Epithelial cell of prostate (primary cell): ENCODE measurements around the gene HSF4.

Experiments used
- DNase-seq: peaks from one replicate; pipeline ENCODE4 v3.0.0-alpha.2; 2011; ENCODE audit warnings: low read depth, low spot score
- H3K27ac ChIP-seq: fragments of 450-650 bp; 2 replicates; pipeline ENCODE4 v1.5.1; 2017; ENCODE audit warnings: mild to moderate bottlenecking

Gene HSF4

DNA sequence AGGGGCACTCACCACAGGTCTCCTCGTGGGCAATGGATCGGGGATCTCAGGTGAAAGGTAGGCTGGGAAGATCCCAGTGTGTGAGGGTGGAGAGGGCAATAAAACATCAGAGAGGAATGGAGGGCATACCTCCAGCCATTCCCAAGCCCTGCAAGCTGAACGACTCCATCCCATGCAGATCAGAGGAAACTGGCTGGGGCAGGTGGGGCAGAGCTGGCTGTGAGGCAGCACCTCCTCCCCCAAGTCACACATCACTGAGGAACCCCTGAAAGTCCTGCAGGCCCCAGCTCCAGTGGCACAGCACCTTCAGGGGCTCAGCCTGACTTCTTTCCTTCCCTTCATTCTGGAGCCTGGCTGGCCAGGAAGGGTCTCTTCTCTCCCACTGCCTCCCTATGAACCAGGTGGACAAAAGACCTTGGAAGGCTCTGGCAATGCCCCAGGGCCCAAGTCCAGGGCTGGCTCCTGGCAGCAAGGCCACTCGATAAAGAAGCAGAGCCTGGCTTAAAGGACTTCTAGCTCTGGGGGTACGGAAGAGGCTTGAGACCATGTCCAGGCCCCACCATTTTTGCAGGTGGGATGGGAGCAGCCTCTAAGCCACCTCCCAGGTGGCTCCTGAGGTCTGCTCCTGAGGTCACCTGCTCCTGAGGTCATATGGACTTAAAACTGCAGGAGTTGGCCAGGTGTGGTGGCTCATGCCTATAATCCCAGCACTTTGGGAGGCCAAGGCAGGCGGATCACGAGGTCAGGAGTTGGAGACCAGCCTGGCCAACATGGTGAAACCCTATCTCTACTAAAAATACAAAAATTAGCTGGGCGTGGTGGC, 48.9 kb downstream of the HSF4 start:
- H3K27ac ChIP-seq, result peak overlapping the region; percentile 81
- DNase-seq, result no peak

DNA sequence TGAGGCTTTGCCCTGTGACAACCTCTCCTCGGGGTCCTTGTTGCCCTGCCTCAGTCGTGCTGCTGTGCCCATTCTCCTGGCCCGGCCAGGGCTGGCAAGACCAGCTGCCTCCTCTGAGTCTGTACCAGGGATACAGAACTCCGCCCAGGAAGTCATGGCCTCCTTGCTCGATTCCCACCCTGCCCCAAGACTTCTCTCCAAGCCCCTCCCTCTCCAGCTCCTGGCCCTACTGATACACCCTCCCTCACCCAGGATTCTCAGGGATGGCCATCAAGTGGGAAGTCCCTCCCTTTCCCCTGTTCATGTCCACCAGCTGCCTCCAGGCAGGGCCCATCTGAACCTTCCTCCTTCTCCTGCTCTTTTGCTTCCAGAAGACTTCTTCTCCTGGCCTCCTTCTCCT, 51.2 kb downstream of the HSF4 start:
- H3K27ac ChIP-seq, result no peak overlapping the region
- no peak for DNase-seq

DNA sequence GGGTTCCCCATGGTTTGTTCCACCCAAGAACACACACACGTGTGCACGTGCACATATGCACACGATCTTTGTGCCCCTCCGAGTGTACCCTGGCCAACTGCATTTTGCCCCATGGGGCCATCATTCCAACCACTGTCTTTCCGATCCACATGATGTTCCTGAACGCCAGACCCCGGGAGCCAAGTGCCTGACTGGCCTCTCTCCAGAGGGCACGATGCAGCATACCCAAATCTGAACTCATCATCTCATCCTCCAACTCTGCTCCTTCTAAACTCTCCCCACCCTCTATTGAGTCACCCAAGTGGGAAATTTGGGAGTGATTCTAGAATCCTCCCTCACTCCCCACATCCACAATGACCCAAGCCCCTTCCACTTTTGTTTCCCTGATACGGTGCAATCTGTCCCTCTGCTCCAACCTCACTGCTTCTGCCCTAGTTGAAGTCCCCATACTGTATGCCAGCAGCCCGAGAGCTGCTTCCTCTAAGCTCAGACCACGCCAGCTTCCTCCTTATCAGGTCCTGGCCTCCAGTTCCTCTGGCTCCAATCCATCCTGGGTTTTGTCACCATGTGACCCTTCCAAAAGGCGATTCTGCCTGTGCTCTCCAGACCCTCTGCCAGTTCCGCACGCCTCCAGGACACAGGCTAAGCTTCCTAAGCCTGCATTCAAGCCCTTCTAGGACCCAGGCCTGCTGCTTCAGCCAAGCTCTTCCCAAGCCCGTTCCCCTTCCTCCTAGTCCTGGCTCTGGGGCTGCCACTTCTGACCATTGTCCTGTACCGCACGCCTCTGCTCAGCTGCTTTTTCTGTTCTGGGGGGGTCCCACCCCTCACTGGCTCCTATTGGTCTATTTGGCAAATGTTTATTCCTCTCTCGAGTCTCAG, 52.3 kb downstream of the HSF4 start:
- no peak overlapping the region for H3K27ac ChIP-seq

More for the DNA sequence above, 52.3 kb downstream of the HSF4 start:
- no peak for DNase-seq
